Lower lobe of right lung (tissue), 2 donors: ENCODE results near the gene URB2. TPM values are rescaled to one million over a fixed set of nuclear protein-coding genes. Genes with fewer than 3 reads are reported as not detected.

Experiments used
- ATAC-seq, 2 donors: fragments of 200-7000 bp; cut with Tn5 transposase; one replicate each; pipeline ENCODE4 v1.9.1; 2020 to 2022; ENCODE audit warnings: mild to moderate bottlenecking in 2 of 2, moderate library complexity in 2 of 2
- DNase-seq: peaks from one replicate; pipeline ENCODE4 v3.0.0-alpha.2; 2020
- H3K27ac ChIP-seq: fragments of 200-600 bp; one replicate; pipeline ENCODE4 v1.8.0; 2022
- H3K27me3 ChIP-seq: fragments of 200-600 bp; one replicate; pipeline ENCODE4 v1.8.0; 2022; ENCODE audit warnings: low read depth
- H3K36me3 ChIP-seq: fragments of 200-600 bp; one replicate; pipeline ENCODE4 v1.8.0; 2022; ENCODE audit warnings: mild to moderate bottlenecking
- H3K4me1 ChIP-seq: fragments of 200-600 bp; one replicate; pipeline ENCODE4 v1.8.0; 2022
- H3K4me3 ChIP-seq: fragments of 200-600 bp; one replicate; pipeline ENCODE4 v1.8.0; 2022; ENCODE audit warnings: mild to moderate bottlenecking
- H3K9me3 ChIP-seq: fragments of 200-600 bp; one replicate; pipeline ENCODE4 v1.8.0; 2022
- intact Hi-C: fragments of 100-400 bp; cut with DNase I; formaldehyde crosslinking; loops from one replicate; pipeline ENCODE4 v1.11.0; 2022
- total RNA-seq: library from RNA; stranded (reverse); fragmentation: NEBNext Ultra II Directional; extraction: Animal tissue kit (Norgen Biotek cat#: 25700); gene quantifications from one replicate; pipeline ENCODE4 v1.2.1, GENCODE V29; 2021
- TF ChIP-seq, protein P1 (sequence below): fragments of 200-600 bp; IDR thresholded peaks from one replicate; pipeline ENCODE4 v1.8.0; 2022; ENCODE audit warnings: antibody characterized with exemption, mild to moderate bottlenecking
- donor health status: DM: no; HTN: yes; CAD: no; lungs with severe emphysema.

URB2 gene
- total RNA-seq, 1 donor from 2014 or later: 5.8 TPM

DNA sequence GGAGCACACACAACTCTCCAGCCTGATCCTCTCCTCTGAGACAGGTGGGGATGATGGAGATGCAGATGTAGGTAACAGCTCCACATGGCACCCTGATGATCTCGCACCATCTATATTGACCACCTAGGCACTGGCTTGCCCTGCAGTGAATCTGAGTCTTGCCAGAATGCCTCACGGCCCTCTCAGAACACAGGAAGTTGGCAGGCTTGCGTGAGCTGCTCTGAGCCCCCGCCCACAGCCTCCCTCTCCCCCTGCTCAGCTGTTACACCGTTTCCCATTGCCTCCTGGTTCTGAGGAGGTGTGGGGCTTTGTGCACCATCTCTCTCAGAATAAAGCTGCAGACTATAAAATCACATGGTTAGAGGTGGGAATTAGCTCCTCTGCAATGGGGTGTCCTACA is 48.0 kb downstream of the URB2 start:
- intact Hi-C loops: no loop called here
- DNase-seq: no peak
- H3K27ac ChIP-seq: no peak overlapping the region
- no peaks in the 10 kb centered on the region for H3K4me1 ChIP-seq
- H3K4me3 ChIP-seq: no peak overlapping the region
- TF ChIP-seq, protein P1, sequence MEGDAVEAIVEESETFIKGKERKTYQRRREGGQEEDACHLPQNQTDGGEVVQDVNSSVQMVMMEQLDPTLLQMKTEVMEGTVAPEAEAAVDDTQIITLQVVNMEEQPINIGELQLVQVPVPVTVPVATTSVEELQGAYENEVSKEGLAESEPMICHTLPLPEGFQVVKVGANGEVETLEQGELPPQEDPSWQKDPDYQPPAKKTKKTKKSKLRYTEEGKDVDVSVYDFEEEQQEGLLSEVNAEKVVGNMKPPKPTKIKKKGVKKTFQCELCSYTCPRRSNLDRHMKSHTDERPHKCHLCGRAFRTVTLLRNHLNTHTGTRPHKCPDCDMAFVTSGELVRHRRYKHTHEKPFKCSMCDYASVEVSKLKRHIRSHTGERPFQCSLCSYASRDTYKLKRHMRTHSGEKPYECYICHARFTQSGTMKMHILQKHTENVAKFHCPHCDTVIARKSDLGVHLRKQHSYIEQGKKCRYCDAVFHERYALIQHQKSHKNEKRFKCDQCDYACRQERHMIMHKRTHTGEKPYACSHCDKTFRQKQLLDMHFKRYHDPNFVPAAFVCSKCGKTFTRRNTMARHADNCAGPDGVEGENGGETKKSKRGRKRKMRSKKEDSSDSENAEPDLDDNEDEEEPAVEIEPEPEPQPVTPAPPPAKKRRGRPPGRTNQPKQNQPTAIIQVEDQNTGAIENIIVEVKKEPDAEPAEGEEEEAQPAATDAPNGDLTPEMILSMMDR: no peak
- H3K27me3 ChIP-seq: no peaks in the 10 kb centered on the region
- no peak for ATAC-seq
- no peaks in the 10 kb centered on the region for H3K36me3 ChIP-seq
- H3K9me3 ChIP-seq: no peaks in the 10 kb centered on the region

DNA sequence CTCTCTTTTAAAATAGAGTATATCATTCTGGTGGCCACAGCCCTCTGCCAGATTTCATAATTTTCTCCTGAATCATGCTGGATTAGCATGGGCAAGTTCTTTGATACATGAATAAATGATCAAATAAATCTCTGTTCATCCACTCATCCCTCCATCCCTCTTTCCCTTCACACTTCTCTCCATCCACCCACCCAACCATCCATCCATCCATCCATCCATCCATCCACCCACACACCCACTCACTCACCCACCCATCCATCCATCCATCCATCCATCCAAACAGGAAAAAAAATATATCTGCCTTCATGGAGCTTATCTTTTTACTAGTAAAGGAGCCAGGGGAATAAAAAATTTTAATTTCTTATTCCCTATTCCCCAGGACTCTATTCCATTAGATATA is 49.3 kb downstream of the URB2 start:
- Histone ChIP-seq H3K9me3 (no peaks in the 10 kb centered on the region), H3K27ac (no peak overlapping the region), H3K4me3 (no peak overlapping the region), H3K4me1 (no peaks in the 10 kb centered on the region), H3K36me3 (no peaks in the 10 kb centered on the region), H3K27me3 (no peaks in the 10 kb centered on the region)
- no peak for DNase-seq
- ATAC-seq: no peak
- TF ChIP-seq, protein P1: no peak
- intact Hi-C loops: no loop called here

DNA sequence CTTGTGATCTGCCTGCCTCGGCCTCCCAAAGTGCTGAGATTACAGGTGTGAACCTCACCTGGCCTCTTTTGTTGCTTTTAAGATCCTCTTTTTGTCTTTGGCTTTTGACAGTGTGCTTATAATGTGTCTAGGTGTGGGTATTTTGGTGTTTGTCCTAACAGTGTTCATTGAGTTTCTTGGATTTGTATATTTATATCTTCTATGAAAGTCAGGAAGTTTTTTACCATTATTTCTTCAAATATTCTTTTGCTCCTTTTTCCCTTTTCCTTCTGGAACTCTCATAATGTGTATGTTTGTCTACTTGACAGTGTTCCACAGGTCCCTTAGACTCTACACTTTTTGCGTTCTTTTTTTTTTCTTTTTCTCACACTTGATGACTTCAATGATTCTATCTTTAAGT is 59.1 kb downstream of the URB2 start:
- DNase-seq (no peak), ATAC-seq (no peak)
- H3K27ac ChIP-seq: no peak overlapping the region
- TF ChIP-seq, protein P1: no peak
- no peaks in the 10 kb centered on the region for H3K36me3 ChIP-seq
- no peak overlapping the region for H3K4me3 ChIP-seq
- H3K9me3 ChIP-seq: no peaks in the 10 kb centered on the region
- H3K4me1 ChIP-seq: no peaks in the 10 kb centered on the region
- intact Hi-C loops: no loop called here
- H3K27me3 ChIP-seq: no peaks in the 10 kb centered on the region

DNA sequence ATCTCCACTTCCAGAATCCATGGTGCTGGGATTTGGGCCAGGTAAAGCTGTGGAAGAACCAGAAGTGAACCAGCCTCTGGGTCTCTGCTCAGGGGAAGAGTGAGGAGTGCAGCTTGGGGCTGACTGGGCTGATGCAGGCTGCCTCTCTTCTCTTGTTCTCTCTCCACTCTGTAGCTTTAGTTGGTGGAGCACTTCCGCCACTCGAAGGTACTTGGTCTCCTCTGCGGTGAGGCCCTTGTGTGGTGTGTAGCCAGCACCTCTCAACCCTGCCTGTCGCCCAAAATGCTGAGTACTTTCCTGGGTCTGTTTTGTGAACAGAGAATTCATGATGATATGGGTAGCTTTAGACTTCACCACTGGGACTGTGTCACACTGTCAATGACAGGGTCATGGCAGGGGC is 63.2 kb downstream of the URB2 start:
- peak; percentile 62 for DNase-seq
- Histone ChIP-seq H3K27ac (no peak overlapping the region), H3K27me3 (no peaks in the 10 kb centered on the region), H3K36me3 (no peaks in the 10 kb centered on the region), H3K9me3 (no peaks in the 10 kb centered on the region), H3K4me1 (no peaks in the 10 kb centered on the region), H3K4me3 (no peak overlapping the region)
- TF ChIP-seq, protein P1: no peak
- ATAC-seq: peak; percentile 73 to 82
- intact Hi-C loops: no loop called here

DNA sequence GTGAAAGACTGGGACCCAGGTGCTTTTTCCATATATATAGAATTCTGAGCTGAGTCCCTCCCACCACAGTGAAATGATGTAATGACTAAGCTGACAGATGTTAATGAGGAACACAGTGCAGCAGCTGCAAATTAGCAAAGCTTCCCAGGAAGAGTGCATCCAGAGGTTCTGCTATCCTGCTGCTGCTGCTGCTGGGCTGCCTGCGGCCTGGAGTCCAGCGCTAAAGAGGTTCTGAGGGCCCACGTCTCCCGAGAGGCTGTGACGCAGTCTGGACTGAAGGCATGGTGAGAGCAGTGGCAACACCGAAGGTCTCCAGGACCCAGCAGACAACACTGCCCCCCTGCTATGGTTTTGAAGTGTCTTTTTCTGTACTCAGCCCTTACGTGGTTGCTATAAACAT is 63.9 kb downstream of the URB2 start:
- H3K4me1 ChIP-seq: no peaks in the 10 kb centered on the region
- no peak overlapping the region for H3K27ac ChIP-seq
- intact Hi-C loops: no loop called here
- no peaks in the 10 kb centered on the region for H3K36me3 ChIP-seq
- no peaks in the 10 kb centered on the region for H3K27me3 ChIP-seq
- TF ChIP-seq, protein P1: no peak
- no peak for DNase-seq
- no peak for ATAC-seq
- no peaks in the 10 kb centered on the region for H3K9me3 ChIP-seq
- no peak overlapping the region for H3K4me3 ChIP-seq

DNA sequence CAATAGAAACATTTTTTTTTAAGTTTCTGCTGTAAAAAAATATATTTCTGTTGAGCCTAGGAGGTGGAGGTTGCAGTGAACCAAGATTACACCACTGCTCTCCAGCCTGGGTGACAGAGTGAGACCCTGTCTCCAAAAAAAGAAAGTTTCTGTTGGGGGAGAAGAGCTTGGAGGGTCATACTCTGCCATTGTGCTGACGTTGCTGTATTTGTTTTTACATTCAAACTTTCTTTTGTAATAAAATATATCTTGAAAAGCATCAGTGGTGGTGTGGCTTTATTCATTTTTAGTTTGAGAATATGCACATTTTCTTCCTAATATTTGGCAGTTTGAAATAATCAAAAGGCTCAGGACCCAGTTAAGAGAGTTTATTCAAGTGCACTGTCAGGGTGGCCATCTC is 64.6 kb downstream of the URB2 start:
- intact Hi-C loops: no loop called here
- TF ChIP-seq, protein P1: no peak

More for the DNA sequence above, 64.6 kb downstream of the URB2 start:
- no peaks in the 10 kb centered on the region for H3K36me3 ChIP-seq
- ATAC-seq: no peak
- H3K27me3 ChIP-seq: no peaks in the 10 kb centered on the region
- H3K9me3 ChIP-seq: no peaks in the 10 kb centered on the region
- H3K27ac ChIP-seq: no peak overlapping the region
- no peaks in the 10 kb centered on the region for H3K4me1 ChIP-seq
- no peak overlapping the region for H3K4me3 ChIP-seq
- no peak for DNase-seq
